NB4 (cell line): ENCODE measurements around the gene NGEF.

Experiments used
- CTCF ChIP-seq: IDR thresholded peaks from one replicate; pipeline ENCODE4 v1.5.1; 2012; ENCODE audit warnings: low read depth, low read length
- POLR2A ChIP-seq: IDR thresholded peaks from 2 replicates; pipeline ENCODE4 v1.6.1; 2011; ENCODE audit warnings: mild to moderate bottlenecking; ENCODE audit not compliant: insufficient read length; ENCODE audit errors: extremely low read depth

- no peak for TF ChIP-seq CTCF
- no peak for TF ChIP-seq POLR2A
These were observed 19.7 kb downstream of the NGEF start for GRCh38 chr2:232993231-232993821.
